Mammary epithelial cell (primary cell): Measurements from ENCODE around the gene CACNA1A.

Source experiments
- EZH2 ChIP-seq: IDR thresholded peaks from 2 replicates; pipeline ENCODE4 v1.6.1; 2012; ENCODE audit warnings: low read length, inconsistent platforms, borderline replicate concordance
- TF ChIP-seq, protein P1 (sequence below), 2 donors: IDR thresholded peaks in 1 of 2; conservative IDR thresholded peaks in 1 of 2; 2 replicates each; pipeline ENCODE4 v1.5.1; 2011 to 2012; ENCODE audit warnings: inconsistent platforms in 2 of 2, low read length in 2 of 2, mild to moderate bottlenecking in 2 of 2, control low read depth in 1 of 2, low read depth in 1 of 2; ENCODE audit not compliant: insufficient read depth in 1 of 2; ENCODE audit errors: extremely low read depth in 1 of 2

DNA sequence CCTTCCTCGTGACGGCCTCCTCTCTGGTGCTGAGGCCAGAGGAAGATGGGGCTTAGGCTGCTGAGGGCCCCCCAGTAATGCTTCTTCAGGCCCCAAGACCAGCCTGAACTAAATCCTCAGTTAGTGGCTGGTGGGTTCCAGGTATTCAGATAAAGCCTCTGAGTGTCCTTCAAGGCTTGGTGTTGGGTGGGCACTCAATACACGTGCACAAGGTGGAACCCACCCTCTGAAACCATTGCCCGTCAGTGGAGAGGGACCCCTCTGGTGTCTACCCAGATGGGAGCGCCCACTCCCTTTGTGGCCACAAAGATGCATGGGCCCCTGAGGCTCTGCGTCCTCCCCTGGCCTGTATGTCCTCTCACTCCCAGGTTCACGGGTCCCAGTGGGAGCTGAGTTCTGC, 277.0 kb downstream of the CACNA1A start:
- TF ChIP-seq EZH2: no peak
- TF ChIP-seq, protein P1, sequence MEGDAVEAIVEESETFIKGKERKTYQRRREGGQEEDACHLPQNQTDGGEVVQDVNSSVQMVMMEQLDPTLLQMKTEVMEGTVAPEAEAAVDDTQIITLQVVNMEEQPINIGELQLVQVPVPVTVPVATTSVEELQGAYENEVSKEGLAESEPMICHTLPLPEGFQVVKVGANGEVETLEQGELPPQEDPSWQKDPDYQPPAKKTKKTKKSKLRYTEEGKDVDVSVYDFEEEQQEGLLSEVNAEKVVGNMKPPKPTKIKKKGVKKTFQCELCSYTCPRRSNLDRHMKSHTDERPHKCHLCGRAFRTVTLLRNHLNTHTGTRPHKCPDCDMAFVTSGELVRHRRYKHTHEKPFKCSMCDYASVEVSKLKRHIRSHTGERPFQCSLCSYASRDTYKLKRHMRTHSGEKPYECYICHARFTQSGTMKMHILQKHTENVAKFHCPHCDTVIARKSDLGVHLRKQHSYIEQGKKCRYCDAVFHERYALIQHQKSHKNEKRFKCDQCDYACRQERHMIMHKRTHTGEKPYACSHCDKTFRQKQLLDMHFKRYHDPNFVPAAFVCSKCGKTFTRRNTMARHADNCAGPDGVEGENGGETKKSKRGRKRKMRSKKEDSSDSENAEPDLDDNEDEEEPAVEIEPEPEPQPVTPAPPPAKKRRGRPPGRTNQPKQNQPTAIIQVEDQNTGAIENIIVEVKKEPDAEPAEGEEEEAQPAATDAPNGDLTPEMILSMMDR (conservative IDR thresholded peaks at IDR 0.05 in 1 of 2, IDR thresholded peaks at IDR 0.05 in 1 of 2; ENCODE audit: extremely low read depth in 1 of 2, insufficient read depth in 1 of 2, low read depth in 1 of 2, low read length in 2 of 2): no peak
